GM13977 (cell line): ENCODE data around the gene OTX1.

Source experiments
- DNase-seq: peaks from one replicate; pipeline ENCODE4 v3.0.0; 2012; ENCODE audit warnings: low spot score
- in situ Hi-C: fragments of 300-500 bp; cut with MboI; formaldehyde crosslinking; loops from one replicate; pipeline ENCODE4 v1.12.0; 2022; ENCODE audit warnings: low sequenced_read_pairs, low pct_unique_long_range_greater_than_20kb, mixed read lengths, inconsistent platforms; ENCODE audit not compliant: unreplicated experiment
- TF ChIP-seq, protein P1 (sequence below): IDR thresholded peaks from 2 replicates; pipeline ENCODE4 v1.5.1; 2012; ENCODE audit warnings: mild to moderate bottlenecking, control low read depth; ENCODE audit not compliant: insufficient read depth; ENCODE audit errors: extremely low read depth, missing control alignments

Gene OTX1

DNA sequence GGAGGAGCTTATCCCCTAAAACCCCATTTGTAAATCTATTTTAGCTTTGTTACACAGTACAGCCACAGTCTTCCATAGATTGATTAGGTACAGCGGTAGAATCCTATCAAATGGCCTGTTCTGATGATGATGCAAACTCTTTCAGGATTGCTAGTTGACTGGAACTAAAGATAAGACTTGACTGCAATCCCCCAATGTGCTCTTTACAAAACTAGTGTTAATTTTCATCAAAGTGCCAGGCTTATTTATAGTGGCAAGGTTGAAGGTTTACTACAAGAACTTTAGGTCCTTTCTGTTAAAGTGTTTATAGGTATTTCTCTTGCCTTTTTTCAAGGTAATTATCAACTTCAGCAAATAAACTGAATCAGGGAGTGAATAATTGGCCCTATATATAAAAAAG is 9.0 kb upstream of the OTX1 start:
- no peak for DNase-seq
- in situ Hi-C loops: loop anchor here (25.0 kb wide), 1 partner anchor 579 kb away; no protein-coding TSS in a partner anchor
- TF ChIP-seq, protein P1, sequence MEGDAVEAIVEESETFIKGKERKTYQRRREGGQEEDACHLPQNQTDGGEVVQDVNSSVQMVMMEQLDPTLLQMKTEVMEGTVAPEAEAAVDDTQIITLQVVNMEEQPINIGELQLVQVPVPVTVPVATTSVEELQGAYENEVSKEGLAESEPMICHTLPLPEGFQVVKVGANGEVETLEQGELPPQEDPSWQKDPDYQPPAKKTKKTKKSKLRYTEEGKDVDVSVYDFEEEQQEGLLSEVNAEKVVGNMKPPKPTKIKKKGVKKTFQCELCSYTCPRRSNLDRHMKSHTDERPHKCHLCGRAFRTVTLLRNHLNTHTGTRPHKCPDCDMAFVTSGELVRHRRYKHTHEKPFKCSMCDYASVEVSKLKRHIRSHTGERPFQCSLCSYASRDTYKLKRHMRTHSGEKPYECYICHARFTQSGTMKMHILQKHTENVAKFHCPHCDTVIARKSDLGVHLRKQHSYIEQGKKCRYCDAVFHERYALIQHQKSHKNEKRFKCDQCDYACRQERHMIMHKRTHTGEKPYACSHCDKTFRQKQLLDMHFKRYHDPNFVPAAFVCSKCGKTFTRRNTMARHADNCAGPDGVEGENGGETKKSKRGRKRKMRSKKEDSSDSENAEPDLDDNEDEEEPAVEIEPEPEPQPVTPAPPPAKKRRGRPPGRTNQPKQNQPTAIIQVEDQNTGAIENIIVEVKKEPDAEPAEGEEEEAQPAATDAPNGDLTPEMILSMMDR: no peak

DNA sequence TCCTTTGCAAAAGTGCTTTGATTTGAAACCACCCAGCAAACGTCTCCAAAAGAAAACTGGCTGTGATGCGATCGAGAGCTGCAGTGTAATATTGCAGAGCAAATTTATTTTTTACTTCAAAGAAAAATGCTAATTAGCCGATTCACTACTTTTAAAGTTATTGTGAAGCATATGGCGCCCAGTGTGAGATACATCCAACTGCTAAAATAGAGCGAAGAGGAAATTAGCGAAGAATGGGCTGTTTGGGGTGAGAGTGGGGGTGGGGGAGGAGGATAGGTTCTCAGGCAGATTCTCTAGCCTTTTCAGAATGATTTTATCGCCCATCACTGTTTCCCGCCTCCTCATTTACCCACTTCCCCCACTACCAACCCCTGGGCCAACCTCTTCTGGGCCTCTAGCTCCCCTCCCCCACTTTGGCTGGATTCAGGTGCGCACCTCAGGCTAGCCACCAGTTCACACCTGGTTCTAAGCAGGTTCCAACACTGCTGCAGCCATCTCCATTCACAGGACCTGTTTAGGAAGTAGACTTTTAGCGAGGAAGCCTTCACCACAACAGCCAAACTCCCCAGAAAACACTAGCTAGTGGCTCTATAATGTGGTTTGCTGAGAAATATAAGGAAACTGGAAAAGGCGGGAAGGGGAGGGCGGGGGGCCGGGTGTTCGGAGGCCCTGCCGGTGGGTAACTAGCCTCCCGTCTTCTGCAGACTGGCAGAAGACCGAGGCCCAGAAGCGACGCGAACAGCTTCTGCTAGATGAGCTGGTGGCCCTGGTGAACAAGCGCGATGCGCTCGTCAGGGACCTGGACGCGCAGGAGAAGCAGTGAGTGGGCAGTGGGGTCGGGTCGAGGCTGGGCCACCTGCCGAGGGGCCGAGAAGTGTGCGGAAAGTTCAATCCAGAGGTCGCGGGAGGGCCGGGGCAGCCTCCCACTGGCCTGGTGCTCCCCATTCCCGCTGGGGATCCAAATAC is 6.0 kb upstream of the OTX1 start:
- in situ Hi-C loops: loop anchor here (25.0 kb wide), 1 partner anchor 582 kb away; no protein-coding TSS in a partner anchor
- DNase-seq: no peak

DNA sequence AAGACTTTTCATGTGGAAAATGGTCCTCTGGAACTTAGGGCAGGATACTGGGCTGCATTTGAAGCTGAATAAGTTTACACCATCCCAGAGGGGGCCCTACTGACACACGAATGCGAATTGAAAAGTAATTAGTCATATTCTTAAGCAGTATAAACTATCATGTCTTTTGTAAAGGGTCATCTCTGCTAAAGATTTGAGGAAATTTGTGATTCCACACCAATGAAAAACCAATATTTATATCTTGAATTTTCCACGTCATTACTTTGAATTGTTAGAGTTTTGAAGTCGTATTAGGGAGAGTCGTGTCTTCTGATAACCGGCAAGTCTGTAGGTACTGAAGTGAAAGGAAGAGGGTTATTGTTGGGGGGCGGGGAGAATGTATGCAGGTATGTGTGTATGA is 4.1 kb upstream of the OTX1 start:
- in situ Hi-C loops: loop anchor here (25.0 kb wide), 1 partner anchor 584 kb away; no protein-coding TSS in a partner anchor
- no peak for DNase-seq
- TF ChIP-seq, protein P1: no peak

More for the DNA sequence above, 6.0 kb upstream of the OTX1 start:
- TF ChIP-seq, protein P1: no peak

DNA sequence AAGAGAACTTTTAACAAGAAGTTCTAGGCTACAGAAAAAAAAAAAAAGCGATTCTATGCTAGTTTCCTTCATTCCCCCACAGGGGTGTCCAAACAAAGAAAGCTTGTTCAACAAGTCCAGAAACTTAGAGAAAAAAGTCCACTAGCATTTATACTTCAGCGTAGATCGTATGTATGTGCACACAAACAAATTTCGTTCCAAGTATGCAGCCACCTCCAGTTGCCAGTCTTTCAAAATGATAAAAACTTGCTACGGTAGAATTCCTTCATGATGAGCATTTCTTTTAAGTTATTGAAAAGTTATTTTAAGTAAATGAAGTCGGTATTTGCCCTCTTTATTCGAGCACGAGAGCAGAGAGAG is 3.7 kb upstream of the OTX1 start:
- TF ChIP-seq, protein P1: no peak
- in situ Hi-C loops: loop anchor here (25.0 kb wide), 1 partner anchor 585 kb away; no protein-coding TSS in a partner anchor
- DNase-seq: no peak

DNA sequence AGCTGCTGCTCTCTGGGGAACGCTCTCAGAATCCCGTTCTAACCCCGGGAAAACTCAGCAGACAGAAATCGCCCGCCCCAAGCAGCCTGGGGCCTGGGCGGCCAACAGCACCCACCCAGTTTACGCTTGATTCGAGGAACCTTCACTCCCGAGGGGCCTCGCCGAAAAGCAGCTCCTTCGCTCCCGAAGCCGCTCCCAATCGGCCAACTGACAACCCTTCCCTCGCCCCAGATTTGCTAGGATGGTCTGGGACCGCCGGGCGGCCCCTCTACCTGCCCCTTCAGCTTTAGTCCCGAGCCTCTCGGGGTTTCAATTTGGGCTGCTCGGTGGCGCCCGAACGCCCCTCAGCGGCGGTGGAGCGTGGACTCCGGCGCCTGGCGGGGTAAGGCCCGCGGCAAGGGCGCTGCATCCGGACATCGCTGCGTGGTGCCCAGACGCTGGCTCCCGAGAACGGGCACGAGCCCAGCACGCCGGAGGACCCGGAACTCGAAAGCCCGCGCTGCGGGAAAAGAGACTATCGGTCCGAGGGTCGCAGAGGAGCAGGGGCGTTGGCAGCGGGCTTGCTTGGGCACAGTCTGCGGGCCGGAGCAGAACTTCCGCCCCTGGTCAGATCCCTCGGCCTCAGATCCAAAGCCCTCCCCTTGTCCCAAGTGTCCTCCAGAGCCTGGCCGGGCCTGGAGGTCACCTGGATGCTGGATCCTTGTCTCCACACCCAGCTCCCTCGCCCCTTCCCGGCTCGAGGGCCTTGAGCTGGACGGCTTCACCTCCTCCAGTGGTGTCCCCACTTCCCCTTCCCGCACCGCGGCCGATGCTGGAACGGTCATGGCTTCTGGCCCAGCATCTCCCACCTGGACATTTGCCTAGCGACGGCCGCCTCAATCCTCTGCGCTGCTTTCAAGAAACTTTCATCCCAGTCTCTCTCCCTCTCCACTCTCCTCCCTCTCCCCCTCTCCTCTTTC is 3.0 kb upstream of the OTX1 start:
- peak; percentile 47 for DNase-seq
- in situ Hi-C loops: loop anchor here (25.0 kb wide), 1 partner anchor 585 kb away; no protein-coding TSS in a partner anchor
- TF ChIP-seq, protein P1: peak; percentile 43
